GM19240 (cell line): Measurements from ENCODE around the gene CDH23.

Experiments
- DNase-seq: peaks from one replicate; pipeline ENCODE4 v3.0.0; 2011; ENCODE audit warnings: low spot score; ENCODE audit not compliant: insufficient read length

The CDH23 gene

DNA sequence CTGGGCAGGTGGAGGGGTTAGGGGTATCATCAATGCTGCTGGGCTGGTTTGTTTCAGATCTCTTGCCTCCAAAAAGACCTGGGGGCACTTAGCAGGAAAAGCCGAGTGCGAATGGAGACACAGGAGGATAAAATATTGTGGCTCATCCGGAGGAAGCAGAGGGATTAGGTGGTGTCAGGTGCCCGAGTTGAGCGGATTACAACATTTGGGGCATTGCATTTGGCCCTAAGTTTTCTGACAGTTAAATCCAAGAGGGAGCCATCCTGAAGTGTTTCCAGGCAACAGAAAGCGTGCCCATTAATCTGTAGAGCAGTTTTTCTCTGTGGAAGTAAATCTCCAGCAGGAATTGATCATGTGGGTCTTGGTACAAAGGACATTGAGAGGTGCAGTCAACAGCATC is 85.9 kb downstream of the CDH23 start:
- no peak for DNase-seq

GRCh38 chr10:71483135-71483534 is 86.4 kb downstream of the CDH23 start:
- DNase-seq = no peak

DNA sequence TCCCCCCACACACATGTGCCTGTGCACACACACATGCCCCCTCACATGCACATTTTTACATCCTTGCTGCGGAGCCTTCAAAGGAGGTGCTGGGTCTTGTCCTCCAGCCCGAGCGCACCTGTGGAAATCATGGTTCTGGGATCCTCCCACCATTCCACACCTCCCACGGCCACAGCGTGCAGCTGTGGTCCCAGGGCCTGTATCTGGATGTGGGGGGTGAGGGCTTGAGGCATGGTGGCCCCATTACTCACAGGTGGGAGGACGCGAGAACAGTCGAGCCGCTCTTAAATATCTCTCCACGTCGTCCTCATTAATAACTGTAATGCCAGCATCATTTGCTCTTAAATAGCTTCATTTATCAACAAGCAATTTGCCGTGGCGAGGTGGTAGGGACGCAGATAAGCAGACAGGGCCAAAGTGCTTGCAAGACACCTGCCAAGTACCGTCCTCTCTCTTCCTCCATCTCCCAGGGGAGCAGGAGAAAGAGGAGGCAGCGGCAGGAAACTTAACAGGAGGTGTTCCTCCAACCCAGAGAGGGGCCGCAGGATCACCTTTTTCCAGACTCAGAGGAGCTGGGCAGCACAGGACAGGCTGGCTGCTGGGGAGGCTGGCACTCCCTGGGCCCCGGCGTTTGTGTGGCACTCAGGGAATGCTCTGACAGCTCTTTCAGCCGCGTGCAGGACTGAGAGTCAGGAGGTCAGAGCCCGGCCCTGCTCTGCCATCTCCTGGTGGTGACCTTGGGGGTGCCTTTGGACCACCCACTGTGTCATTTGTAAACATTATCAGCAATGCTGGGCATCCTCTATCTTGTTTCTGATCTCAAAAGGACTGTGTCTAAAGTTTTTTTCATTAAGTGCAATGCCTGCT is 87.4 kb downstream of the CDH23 start:
- DNase-seq = no peak

DNA sequence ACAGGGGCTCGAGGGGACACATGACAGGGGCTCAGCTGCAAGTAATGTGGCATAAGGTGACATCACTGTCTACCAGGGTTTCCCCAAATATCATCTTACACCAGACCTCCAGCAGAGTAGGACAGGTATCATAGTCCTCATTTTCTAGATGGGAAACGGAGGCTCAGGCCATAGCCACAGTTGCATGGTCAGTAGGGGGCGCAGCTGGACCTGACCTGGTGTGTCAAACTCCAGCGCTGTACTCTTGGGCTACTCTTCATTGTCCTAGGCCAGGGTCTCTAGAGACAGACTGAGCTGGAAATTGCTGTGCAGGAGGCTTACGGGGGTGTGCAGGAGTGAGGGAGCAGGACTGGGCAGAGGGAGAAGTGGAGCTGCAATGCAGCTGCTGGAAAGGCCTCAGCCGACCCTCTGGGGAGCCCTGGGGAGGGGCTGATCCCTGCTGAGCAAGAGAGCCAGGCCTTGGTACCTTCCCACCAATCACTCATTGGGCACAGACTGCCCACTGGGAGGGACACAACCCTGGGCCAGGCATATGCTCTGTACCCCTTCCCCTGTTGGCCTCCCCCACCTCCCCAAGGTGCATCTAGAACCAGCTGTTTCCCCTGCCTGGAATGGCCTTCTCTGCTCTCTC is 89.9 kb downstream of the CDH23 start:
- DNase-seq = no peak

DNA sequence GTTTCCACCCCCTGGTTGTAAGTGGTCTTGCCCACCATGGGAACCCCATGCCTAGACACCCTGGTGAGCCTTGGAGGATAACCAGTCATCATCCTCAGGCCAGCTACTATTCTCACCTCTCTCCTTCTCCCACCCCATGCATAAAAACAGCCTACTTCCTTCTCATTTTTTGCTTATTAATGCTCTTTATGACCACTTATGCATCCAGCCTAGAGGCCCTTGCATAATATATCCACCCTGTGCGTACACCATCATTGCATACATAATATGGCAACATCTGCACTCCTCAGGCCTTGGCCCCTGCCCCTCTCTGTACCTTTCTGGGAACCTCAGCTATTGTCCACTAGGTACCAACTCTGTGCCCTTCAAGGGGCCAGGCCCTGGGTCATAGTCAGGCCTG is 91.0 kb downstream of the CDH23 start:
- no peak for DNase-seq

- DNase-seq = no peak
These were observed 92.4 kb downstream of the CDH23 start for GRCh38 chr10:71489077-71489476.

DNA sequence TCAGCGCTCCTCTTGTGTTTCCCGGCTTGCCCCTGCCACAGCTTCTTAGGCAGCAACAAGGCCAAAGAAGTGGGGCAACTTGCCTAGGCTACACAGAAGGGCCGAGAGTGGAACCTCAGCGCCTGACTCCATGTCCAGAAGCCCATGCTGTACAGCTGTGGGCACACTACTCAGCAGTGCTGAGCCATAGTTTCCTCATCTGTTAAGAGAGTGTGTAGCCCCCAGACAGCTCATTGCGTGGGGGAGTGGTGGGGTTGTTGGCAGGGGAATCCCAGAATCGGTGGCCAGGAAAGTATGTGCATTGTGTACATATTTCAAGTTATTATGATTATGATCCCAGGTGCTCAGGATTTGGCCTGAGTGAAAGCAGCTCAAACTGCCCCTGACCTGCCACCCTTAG is 96.2 kb downstream of the CDH23 start:
- no peak for DNase-seq

DNA sequence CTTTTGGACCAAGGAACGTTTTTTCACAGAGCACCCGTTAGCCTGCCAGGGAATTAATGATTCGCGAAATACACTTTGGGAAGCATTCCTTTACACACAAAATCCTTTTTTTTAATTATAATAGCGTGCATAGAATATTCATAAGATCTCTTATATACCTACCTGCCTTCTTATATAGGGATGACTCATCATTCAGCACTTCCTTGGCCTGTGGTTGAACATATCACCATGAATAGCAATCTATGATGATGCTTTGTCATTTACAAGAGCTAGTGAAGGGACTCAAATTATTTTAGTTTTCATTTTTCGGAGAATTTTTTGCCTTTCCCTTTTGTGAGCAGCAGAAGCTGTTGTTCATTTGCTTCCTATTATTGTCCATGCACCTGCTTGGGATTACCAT is 97.0 kb downstream of the CDH23 start:
- DNase-seq = no peak

- DNase-seq = no peak
These were observed 97.8 kb downstream of the CDH23 start for GRCh38 chr10:71494476-71494875.

- no peak for DNase-seq
These were observed 98.3 kb downstream of the CDH23 start for GRCh38 chr10:71494980-71495381.

- DNase-seq = no peak
These were observed 100.4 kb downstream of the CDH23 start for GRCh38 chr10:71496927-71497762.

DNA sequence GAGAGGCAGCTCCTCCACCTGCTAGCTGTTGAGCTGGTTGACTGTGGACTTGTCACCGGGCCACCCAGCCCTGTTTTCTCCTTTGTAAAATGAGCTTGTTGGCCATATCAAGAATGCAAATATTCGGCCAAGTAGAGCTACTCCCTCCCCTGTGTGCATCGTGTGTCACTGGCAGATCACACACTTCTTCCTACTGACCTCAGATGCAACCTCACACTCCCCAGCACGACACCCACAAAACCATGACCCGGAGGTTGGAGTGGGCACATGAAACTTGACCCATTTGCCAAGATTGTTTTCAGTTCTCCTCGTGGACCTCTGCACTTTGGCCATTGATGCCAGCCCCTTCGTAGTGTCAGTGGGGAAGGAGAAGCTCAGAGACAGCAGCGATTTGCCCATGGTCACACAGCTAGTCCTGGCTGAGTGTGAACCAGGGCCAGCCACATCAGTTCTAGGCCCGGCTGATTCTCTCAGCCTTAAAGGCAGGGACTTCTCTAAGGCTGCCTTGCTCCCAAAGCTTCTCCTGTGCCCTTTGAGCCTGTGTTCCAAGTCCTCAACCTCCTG is 101.1 kb downstream of the CDH23 start:
- DNase-seq = no peak

DNA sequence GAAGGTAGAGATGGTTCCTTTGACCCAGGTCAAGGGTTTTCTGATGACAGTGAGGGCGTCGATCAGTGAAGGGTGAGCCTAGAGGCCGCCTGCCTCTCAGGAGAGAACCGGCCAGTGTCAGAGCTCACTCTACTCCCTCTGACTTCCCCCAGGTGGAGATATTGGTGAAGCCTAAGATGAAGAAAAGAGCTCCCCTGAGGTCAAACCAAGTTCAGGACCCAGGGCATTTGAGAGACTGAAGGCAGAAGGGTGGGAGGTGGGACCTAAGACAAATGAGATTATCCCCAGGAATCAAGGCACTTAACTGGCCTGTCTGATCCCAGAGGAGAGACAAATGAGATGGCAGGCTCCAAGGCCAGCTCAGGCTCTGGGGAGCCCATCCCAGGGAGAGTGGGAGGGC is 104.7 kb downstream of the CDH23 start:
- DNase-seq = no peak

GRCh38 chr10:71502190-71502589 is 105.5 kb downstream of the CDH23 start:
- DNase-seq = no peak

GRCh38 chr10:71502851-71503250 is 106.1 kb downstream of the CDH23 start:
- DNase-seq = no peak

DNA sequence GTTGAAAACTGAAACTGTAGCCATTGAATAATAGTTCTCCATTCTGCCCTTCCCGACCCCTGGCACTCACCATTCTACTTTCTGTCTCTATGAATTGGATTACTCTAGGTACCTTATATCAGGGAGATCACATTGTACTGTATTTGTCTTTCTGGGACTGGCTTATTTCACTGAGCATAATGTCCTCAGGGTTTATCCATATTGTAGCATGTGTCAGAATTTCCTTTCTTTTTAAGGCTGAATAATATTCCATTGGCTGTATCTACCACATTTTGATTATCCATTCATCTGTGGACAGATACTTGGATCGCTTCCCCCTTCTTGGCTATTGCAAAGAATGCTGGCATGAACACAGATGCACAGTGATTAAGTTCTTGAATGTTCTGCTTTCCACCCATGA is 107.4 kb downstream of the CDH23 start:
- DNase-seq = no peak

DNA sequence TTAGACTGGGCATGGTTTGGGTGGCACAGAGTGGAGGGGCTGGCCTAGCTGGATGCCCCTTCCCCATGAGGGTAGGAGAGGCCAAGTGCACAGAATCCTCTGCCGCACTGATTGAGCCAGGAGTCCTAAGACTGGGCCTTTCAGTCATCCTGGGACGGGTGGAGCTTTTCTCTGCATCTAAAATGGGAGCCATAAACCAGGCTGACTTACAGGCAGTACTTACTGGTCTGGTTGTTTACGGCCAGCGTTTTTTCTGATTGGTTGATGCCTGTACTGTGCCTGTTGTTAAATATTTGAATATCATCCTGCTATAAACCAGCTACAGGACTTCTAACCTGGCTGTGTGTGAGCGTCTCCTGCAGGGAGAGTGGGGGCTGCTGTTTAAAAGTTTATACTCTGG is 107.8 kb downstream of the CDH23 start:
- DNase-seq = no peak

GRCh38 chr10:71505862-71506261 is 109.1 kb downstream of the CDH23 start:
- no peak for DNase-seq

DNA sequence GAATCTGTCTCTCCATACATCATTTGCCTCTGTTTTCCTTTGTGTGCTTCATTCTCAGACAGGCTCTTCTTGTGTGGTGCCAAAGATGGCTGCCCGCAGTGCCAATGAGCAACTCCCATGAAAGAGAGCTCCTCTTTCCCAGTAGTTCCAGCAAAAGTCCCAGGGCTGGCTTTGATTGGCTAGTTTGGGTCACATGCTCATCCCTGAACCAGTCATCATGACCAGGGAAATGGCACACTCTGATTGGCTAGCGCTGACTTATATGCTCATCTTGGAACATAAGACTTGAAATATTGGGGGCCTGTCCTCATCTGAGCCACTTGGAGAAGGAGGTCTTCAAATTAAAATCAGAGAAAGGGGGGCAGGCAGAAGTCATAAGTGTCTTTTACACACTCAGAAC is 112.7 kb downstream of the CDH23 start:
- no peak for DNase-seq

DNA sequence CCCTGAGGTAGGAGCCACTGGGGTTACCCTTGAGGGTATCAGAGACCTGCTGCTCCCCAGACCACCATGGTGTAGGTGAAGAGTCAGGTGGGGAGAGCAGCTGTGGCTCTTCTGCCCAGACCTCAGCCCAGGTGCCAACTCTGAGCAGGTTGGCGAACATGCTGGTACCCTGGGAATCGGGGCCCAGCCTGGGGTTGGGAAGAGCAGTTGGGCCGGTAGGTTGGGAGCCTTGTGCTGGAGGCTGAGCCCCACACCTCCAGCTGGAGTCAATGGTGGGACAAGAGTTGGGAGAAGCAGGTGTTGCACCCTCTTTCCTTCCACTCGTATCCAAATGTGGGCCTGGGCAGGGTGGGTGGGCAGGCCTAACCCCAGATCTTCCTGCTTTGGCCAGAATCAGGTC is 114.5 kb downstream of the CDH23 start:
- no peak for DNase-seq

DNA sequence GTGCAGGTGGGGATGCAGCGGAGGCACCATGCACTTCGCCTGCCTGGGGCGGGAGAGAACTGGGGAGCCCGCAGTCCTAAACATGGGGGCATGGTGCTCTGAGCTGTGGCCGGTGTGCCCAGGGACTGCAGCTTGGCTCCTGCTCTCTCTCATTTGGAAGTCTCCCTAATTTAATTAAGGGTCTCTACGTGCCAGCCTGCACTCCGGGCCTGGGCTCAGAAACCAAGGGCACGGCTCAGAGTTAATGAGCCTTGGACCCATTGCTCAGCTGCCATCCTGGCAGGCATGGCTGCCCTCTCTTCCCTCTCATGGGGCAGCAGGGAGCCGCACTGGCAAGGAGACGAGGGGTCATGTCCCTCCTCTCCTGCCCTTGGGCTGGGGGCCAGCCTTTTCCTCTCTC is 115.6 kb downstream of the CDH23 start:
- DNase-seq = no peak
